Measurements from ENCODE around the gene SPCS3. TPM values are rescaled to one million over a fixed set of nuclear protein-coding genes. Genes with fewer than 3 reads are reported as not detected.
"Not testable (repeated sequence)": the region's sequence is repeated elsewhere in the genome, so short reads cannot be mapped to it uniquely, and the experiment has no call there.

Gene SPCS3
- total RNA-seq, result 101 and 108 TPM in 2 replicates

- peak; percentile 81 to 95 for DNase-seq (ENCODE audit: low read depth in 2 of 2)
These were observed at the start of gene SPCS3 for GRCh38 chr4:176319704-176320339. SPCS3 (plus strand) TSS chr4:176319966; CDS start chr4:176320077, 111 bp downstream.

- peak in 1 of 2 donors; percentile 50 for DNase-seq (ENCODE audit: low read depth in 2 of 2)
These were observed 49.1 kb upstream of the SPCS3 start for GRCh38 chr4:176270669-176271068.

- no peak for DNase-seq (ENCODE audit: low read depth in 2 of 2)
These were observed 48.0 kb upstream of the SPCS3 start for GRCh38 chr4:176271749-176272148.

- DNase-seq (ENCODE audit: low read depth in 2 of 2), result no peak
These were observed 47.0 kb upstream of the SPCS3 start for GRCh38 chr4:176272799-176273198.

- no peak for DNase-seq (ENCODE audit: low read depth in 2 of 2)
These were observed 46.0 kb upstream of the SPCS3 start for GRCh38 chr4:176273736-176274135.

- DNase-seq (ENCODE audit: low read depth in 2 of 2), result no peak
These were observed 45.3 kb upstream of the SPCS3 start for GRCh38 chr4:176274441-176274840.

- DNase-seq (ENCODE audit: low read depth in 2 of 2), result no peak
These were observed 43.1 kb upstream of the SPCS3 start for GRCh38 chr4:176276710-176277109.

- peak; percentile 40 to 52 for DNase-seq (ENCODE audit: low read depth in 2 of 2)
These were observed 42.4 kb upstream of the SPCS3 start for GRCh38 chr4:176277162-176277904.

- DNase-seq (ENCODE audit: low read depth in 2 of 2), result not testable (repeated sequence)
These were observed 40.2 kb upstream of the SPCS3 start for GRCh38 chr4:176279560-176279959.

GRCh38 chr4:176286728-176287127, 33.0 kb upstream of the SPCS3 start:
- DNase-seq (ENCODE audit: low read depth in 2 of 2), result no peak

- DNase-seq (ENCODE audit: low read depth in 2 of 2), result no peak
These were observed 32.2 kb upstream of the SPCS3 start for GRCh38 chr4:176287546-176287945.

GRCh38 chr4:176288020-176288419, 31.7 kb upstream of the SPCS3 start:
- no peak for DNase-seq (ENCODE audit: low read depth in 2 of 2)

- no peak for DNase-seq (ENCODE audit: low read depth in 2 of 2)
These were observed 30.2 kb upstream of the SPCS3 start for GRCh38 chr4:176289561-176289960.

- no peak for DNase-seq (ENCODE audit: low read depth in 2 of 2)
These were observed 29.2 kb upstream of the SPCS3 start for GRCh38 chr4:176290520-176290919.

GRCh38 chr4:176291748-176292147, 28.0 kb upstream of the SPCS3 start:
- no peak for DNase-seq (ENCODE audit: low read depth in 2 of 2)

GRCh38 chr4:176292920-176293319, 26.8 kb upstream of the SPCS3 start:
- DNase-seq (ENCODE audit: low read depth in 2 of 2), result no peak

- DNase-seq (ENCODE audit: low read depth in 2 of 2), result no peak
These were observed 26.1 kb upstream of the SPCS3 start for GRCh38 chr4:176293660-176294059.

GRCh38 chr4:176295907-176296306, 23.9 kb upstream of the SPCS3 start:
- DNase-seq (ENCODE audit: low read depth in 2 of 2), result not testable (repeated sequence)

- no peak for DNase-seq (ENCODE audit: low read depth in 2 of 2)
These were observed 21.1 kb upstream of the SPCS3 start for GRCh38 chr4:176298664-176299063.

- no peak for DNase-seq (ENCODE audit: low read depth in 2 of 2)
These were observed 19.7 kb upstream of the SPCS3 start for GRCh38 chr4:176300036-176300435.

GRCh38 chr4:176300565-176300964, 19.2 kb upstream of the SPCS3 start:
- no peak for DNase-seq (ENCODE audit: low read depth in 2 of 2)

- no peak for DNase-seq (ENCODE audit: low read depth in 2 of 2)
These were observed 17.2 kb upstream of the SPCS3 start for GRCh38 chr4:176302283-176303275.

Measured in dermis microvascular lymphatic vessel endothelial cell (primary cell).